ENCODE data around the gene AMMECR1L. TPM values are rescaled to one million over a fixed set of nuclear protein-coding genes. Genes with fewer than 3 reads are reported as not detected.

The AMMECR1L gene
- total and polyA plus RNA-seq, 2 of the 13 experiments (the other 11 are each of a cell fraction or from before 2014, with no cell fraction given): 9.1 to 14.2 TPM

- no peak overlapping the region for H3K9ac ChIP-seq (ENCODE audit: insufficient read depth, low read depth, low read length)
- H4K20me1 ChIP-seq (ENCODE audit: insufficient read depth, low read length): no peaks in the 10 kb centered on the region
- ChIA-PET POLR2A (no interaction called here), CTCF (ENCODE audit: low intra/inter-chr PET ratio, low total read pairs) (no interaction called here)
- DNase-seq (ENCODE audit: low spot score) (no peak), ATAC-seq (peak; percentile 74), FAIRE-seq (no peak)
- no peaks in the 10 kb centered on the region for H3K79me2 ChIP-seq (ENCODE audit: insufficient read depth, low read length)
- H3K27me3 ChIP-seq (ENCODE audit: control insufficient read depth in 1 of 2, insufficient read depth in 2 of 2, low read length in 2 of 2): peaks cover 0 to 23% of the 10 kb centered on the region in 2 experiments; a peak in 4 of 5 replicates
- intact Hi-C loops (cut with micrococcal nuclease; ENCODE audit: unreplicated experiment) (loop anchor here (2.0 kb wide), 1 partner anchor 18 kb away; no protein-coding TSS in a partner anchor), in situ Hi-C loops (cut with HindIII; ENCODE audit: extremely low pct_ligation_motif_present, low pct_unique_long_range_greater_than_20kb) (no loop called here)
- BruUV-seq (replicated peaks): no TSS peak
- H3K36me3 ChIP-seq (replicated peaks in 1 of 2; ENCODE audit: control insufficient read depth in 1 of 2, insufficient read depth in 2 of 2, low read length in 2 of 2): no peaks in the 10 kb centered on the region
- WGBS (ENCODE audit: low lambda C conversion rate): 15% methylated on average over 18 of the region's 21 CpGs
- H3K4me2 ChIP-seq (ENCODE audit: low read depth, low read length): peak overlapping the region; percentile 62
- no peak overlapping the region for H3K27ac ChIP-seq (ENCODE audit: extremely low read length, insufficient read depth, low read length)
- peak overlapping the region; percentile 60 for H2AFZ ChIP-seq (ENCODE audit: low read length)
- peak overlapping the region in 2 of 3 experiments; percentile 14 to 41; a peak in 2 of 6 replicates for H3K4me3 ChIP-seq (replicated peaks in 1 of 3; ENCODE audit: insufficient read depth in 1 of 3, low read depth in 2 of 3, low read length in 3 of 3)
- peaks cover 27% of the 10 kb centered on the region for H3K4me1 ChIP-seq (ENCODE audit: insufficient read depth, low read length)
- H3K9me3 ChIP-seq (ENCODE audit: low read length): no peaks in the 10 kb centered on the region
- TF ChIP-seq ZNF276 (CRISPR knock-in tag; IDR thresholded peaks at IDR 0.05; ENCODE audit: low read depth) (no peak), ZNF883 (CRISPR knock-in tag; IDR thresholded peaks at IDR 0.05; ENCODE audit: not compliant biosample characterization) (no peak), ZNF317 (CRISPR knock-in tag; IDR thresholded peaks at IDR 0.05) (peak; percentile 62; the same call in 1 of the 2 replicates), XRCC5 (optimal IDR thresholded peaks at IDR 0.05; ENCODE audit: low read length) (no peak), ZNF512 (CRISPR knock-in tag; IDR thresholded peaks at IDR 0.05) (no peak), ZNF329 (CRISPR knock-in tag; IDR thresholded peaks at IDR 0.05; ENCODE audit: low read depth) (no peak), CTCF (CRISPR knock-in tag; IDR thresholded peaks at IDR 0.05) (peak; percentile 35), KDM5B (CRISPR knock-in tag; IDR thresholded peaks at IDR 0.05; ENCODE audit: borderline replicate concordance) (no peak), PHB2 (IDR thresholded peaks at IDR 0.05; ENCODE audit: partially characterized antibody) (no peak), AFF4 (CRISPR knock-in tag; IDR thresholded peaks at IDR 0.05) (no peak), ZNF770 (CRISPR knock-in tag; IDR thresholded peaks at IDR 0.05) (no peak), MED1 (CRISPR knock-in tag; IDR thresholded peaks at IDR 0.05) (no peak)
Measured at GRCh38 chr2:127906206-127906926, 20.6 kb upstream of the AMMECR1L start.

Data from HepG2 (cell line).